Small intestine (tissue), 7 donors: ENCODE data around the gene BCORL1. TPM values are rescaled to one million over a fixed set of nuclear protein-coding genes. Genes with fewer than 3 reads are reported as not detected.

Experiments used
- DNase-seq, 2 donors: peaks; one replicate each; pipeline versions ENCODE4 v3.0.0 to v3.0.0-alpha.2; 2013
- FAIRE-seq: peaks from 2 replicates; lab custom pipeline; 2012; peaks lifted over from hg19 to GRCh38; lab: Jason Lieb, UNC
- H3K27ac ChIP-seq, 3 donors: one replicate each; pipeline ENCODE4 v1.5.1; 2013; ENCODE audit warnings: low read length in 2 of 3, mild to moderate bottlenecking in 2 of 3, control low read depth in 1 of 3, inconsistent platforms in 1 of 3, low read depth in 1 of 3, moderate library complexity in 1 of 3
- H3K27me3 ChIP-seq, 3 donors: one replicate each; pipeline ENCODE4 v1.6.1; 2013; ENCODE audit warnings: low read length in 3 of 3, inconsistent platforms in 1 of 3; ENCODE audit not compliant: control insufficient read depth in 3 of 3, insufficient read depth in 3 of 3
- H3K36me3 ChIP-seq, 3 donors: one replicate each; pipeline ENCODE4 v1.6.1; 2013; ENCODE audit warnings: low read length in 3 of 3, inconsistent platforms in 1 of 3, low read depth in 1 of 3, mild to moderate bottlenecking in 1 of 3, moderate library complexity in 1 of 3; ENCODE audit not compliant: control insufficient read depth in 3 of 3, insufficient read depth in 2 of 3
- H3K4me1 ChIP-seq, 3 donors: one replicate each; pipeline ENCODE4 v1.6.1; 2013; ENCODE audit warnings: low read length in 2 of 3, inconsistent platforms in 1 of 3, low read depth in 1 of 3, mild to moderate bottlenecking in 1 of 3, moderate library complexity in 1 of 3; ENCODE audit not compliant: control insufficient read depth in 3 of 3, insufficient read depth in 2 of 3
- H3K4me3 ChIP-seq, 3 donors: one replicate each; pipeline ENCODE4 v1.5.1; 2013; ENCODE audit warnings: low read length in 3 of 3, control low read depth in 1 of 3, inconsistent platforms in 1 of 3, low read depth in 1 of 3, mild to moderate bottlenecking in 1 of 3, moderate library complexity in 1 of 3
- H3K9me3 ChIP-seq, 2 donors: one replicate each; pipeline ENCODE4 v1.6.1; 2013; ENCODE audit warnings: low read depth in 1 of 2, low read length in 1 of 2; ENCODE audit not compliant: control insufficient read depth in 2 of 2, insufficient read depth in 1 of 2
- WGBS, 3 donors: extraction: QIAGEN DNeasy Blood & Tissue Kit; methylation state at CpG; one replicate each; pipeline ENCODE4 v1.1.7; 2013; 5-methylcytosine and 5-hydroxymethylcytosine counted together
- polyA plus RNA-seq, 4 donors: library from polyadenylated mRNA; stranded (reverse) in 3 of 4; unstranded in 1 of 4; fragments of 200-250 nt in 3 of 4; fragments of 120-200 nt in 1 of 4; gene quantifications; one replicate each; pipeline versions ENCODE4 v1.2.1 to v1.2.3, GENCODE V29; 2013
- donor health status: healthy with polysubstance abuse.
- donor health status: control.
- donor health status: control.
- donor health status: Bipolar disorder and iron deficiency.
- donor health status: healthy.

The BCORL1 gene
- polyA plus RNA-seq, 4 donors: 1.8 to 22.5 (median 3.2) TPM

DNA sequence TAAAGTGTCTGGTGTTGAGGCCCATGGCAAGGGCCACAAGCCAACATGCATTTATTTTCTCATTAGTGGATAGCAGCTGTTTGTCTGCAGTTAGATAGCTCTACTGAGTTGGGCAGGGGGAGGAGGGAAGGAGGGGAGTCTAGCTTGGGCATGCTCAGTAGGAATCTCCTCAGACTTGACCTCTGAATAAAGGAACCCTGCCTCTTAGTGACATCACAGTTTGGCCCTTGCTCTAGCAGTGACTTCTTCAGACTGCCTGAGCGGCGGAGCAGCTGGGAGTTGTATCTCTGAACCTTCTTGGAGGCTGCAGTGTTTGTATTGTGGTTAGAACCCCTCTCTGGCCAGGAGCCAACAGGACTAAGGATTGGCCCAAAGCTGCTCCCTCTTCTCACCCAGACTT, 57.4 kb downstream of the BCORL1 start:
- Histone ChIP-seq H3K4me1 (no peaks in the 10 kb centered on the region), H3K36me3 (peaks cover 0 to 75% (median 0%) of the 10 kb centered on the region in 3 donors), H3K27ac (no peak overlapping the region), H3K9me3 (no peaks in the 10 kb centered on the region), H3K27me3 (no peaks in the 10 kb centered on the region), H3K4me3 (no peak overlapping the region)
- WGBS, 3 donors: 61 to 70% (median 64%) methylated on average over 2 of the region's 2 CpGs
- no peak for FAIRE-seq
- peak in 1 of 2 donors; percentile 6 for DNase-seq

DNA sequence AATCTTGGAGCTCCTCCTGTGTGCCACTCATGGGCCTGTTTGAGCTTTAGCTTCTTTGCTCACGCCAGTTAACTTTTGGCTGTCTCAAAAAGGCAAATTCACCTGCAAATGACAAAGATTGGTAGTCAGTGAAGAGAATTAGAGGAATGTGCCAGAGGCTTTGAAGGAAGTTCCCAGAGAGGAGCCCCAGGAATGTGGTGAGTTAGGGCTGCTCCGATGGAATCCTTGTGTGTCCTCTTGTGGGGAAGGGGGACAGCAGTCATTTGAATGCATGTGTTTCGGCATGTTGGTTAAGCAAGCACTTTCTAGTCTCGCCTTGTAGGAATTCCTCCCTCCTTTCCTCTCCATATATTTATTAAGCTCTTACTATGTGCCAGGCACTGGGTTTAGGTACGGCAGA, 65.0 kb downstream of the BCORL1 start:
- H3K27ac ChIP-seq: no peak overlapping the region
- no peak for DNase-seq
- FAIRE-seq: no peak
- no peaks in the 10 kb centered on the region for H3K4me1 ChIP-seq
- H3K27me3 ChIP-seq: no peaks in the 10 kb centered on the region
- H3K4me3 ChIP-seq: no peak overlapping the region
- peaks cover 0 to 63% (median 4%) of the 10 kb centered on the region in 3 donors for H3K36me3 ChIP-seq
- H3K9me3 ChIP-seq: no peaks in the 10 kb centered on the region
- WGBS, 3 donors: 92 to 97% (median 97%) methylated on average over 4 to 5 of the region's 5 CpGs

DNA sequence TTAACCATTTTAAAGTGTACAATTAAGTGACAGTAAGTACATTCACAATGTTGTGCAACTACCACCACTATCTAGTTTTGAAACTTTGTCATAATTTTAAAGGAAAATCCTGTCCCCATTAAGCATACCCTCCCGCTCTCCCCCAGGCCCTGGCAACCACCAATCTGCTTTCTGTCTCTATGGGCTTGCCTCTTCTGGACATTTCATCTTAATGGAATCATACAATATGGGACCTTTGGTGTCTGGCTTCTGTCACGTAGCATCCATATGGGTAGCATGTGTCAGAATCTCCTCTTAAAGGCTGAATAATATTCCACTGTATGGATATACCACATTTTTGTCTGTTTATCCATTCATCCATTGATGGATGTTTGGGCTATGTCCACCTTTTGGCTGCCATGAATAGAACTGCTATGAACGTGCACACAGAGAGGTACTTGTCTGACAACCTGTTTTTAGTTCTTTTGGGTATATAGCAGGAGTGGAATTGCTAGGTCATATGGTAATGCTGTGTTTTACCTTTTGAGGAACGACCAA, 66.3 kb downstream of the BCORL1 start:
- Histone ChIP-seq H3K36me3 (peaks cover 0 to 69% (median 4%) of the 10 kb centered on the region in 3 donors), H3K4me1 (no peaks in the 10 kb centered on the region), H3K9me3 (no peaks in the 10 kb centered on the region), H3K27ac (no peak overlapping the region), H3K27me3 (no peaks in the 10 kb centered on the region), H3K4me3 (no peak overlapping the region)
- no peak for DNase-seq
- FAIRE-seq: no peak
- WGBS, 3 donors: 79 to 96% (median 94%) methylated on average over 4 of the region's 4 CpGs

DNA sequence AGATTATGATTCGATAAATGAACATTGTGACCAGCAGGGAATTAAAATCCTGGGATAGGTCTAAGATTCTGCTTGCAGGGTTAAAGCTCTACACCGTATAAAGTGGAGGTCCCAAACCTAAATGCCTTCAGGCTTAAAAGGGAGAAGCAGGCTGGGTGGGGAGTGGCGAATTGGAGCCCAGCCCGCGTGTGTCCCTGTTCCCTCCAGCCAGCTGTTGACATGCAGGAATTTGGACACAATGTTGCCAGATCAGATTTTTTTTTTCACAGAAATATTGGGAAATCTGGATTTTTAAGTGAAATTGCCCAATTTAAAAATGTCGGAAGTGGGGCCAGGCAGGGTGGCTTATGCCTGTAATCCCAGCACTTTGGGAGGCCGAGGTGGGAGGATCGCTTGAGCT, 67.4 kb downstream of the BCORL1 start:
- H3K27me3 ChIP-seq: no peaks in the 10 kb centered on the region
- no peaks in the 10 kb centered on the region for H3K4me1 ChIP-seq
- peaks cover 0 to 66% (median 4%) of the 10 kb centered on the region in 3 donors for H3K36me3 ChIP-seq
- FAIRE-seq (no peak), DNase-seq (no peak)
- H3K27ac ChIP-seq: no peak overlapping the region
- WGBS, 3 donors: 80 to 95% (median 86%) methylated on average over 8 of the region's 8 CpGs
- no peaks in the 10 kb centered on the region for H3K9me3 ChIP-seq
- H3K4me3 ChIP-seq: no peak overlapping the region

DNA sequence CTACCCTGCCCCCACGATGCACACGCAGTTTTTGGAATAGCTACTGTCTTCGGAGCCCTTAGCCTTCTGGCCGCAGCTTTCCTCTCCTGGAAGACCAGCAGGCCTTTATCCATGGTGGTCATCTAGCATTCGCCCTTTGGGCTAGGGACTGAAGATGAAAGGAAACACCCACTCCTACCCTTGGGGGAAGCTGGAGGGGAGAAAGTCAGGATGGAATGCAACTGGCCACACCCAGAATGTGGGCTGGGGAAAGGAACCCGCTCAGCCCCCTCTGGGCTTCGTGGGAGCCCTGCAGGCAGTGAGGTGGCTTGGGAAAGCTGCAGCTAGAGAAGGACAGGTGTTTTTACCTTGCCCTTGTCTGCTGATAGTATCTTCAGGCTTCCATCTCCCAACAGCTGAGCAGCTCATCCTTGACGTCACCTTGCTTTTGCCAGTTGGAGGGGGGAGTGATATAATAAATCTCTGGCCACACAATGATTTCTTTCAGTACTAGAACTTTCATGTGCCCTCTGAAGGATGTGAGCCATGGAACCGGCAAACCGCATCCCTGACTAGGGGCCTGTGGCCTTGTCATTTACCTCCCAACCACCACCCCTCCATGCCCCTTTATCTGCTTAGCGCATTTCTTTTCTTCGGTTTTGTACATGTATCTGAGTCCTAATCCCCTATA, 68.9 kb downstream of the BCORL1 start:
- FAIRE-seq (no peak), DNase-seq (no peak)
- Histone ChIP-seq H3K27ac (no peak overlapping the region), H3K27me3 (no peaks in the 10 kb centered on the region), H3K36me3 (peaks cover 0 to 72% (median 7%) of the 10 kb centered on the region in 3 donors), H3K9me3 (no peaks in the 10 kb centered on the region), H3K4me1 (no peaks in the 10 kb centered on the region), H3K4me3 (no peak overlapping the region)
- 84 to 93% (median 90%) methylated on average over 12 of the region's 12 CpGs for WGBS, 3 donors

DNA sequence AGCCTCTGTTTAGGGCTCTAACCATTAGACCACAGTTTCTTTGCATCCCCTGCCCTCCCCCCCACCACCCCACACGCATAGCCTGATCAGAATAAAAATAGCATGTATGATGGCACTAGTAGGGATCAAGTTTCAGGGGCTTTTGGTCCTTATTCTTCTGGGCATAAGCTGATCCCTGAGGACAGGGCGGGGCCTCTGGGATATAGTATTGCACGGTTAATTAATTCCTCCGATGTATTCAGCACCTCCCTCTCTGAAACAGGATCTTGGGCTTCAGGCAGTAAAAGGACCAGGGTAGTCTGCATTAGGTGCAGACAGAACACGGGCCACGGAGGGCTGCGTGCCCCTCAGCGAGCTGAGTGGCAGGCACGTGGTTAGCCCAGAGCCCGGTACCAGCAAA, 70.8 kb downstream of the BCORL1 start:
- H3K4me1 ChIP-seq: peaks cover 0 to 4% (median 0%) of the 10 kb centered on the region in 3 donors
- H3K9me3 ChIP-seq: no peaks in the 10 kb centered on the region
- H3K36me3 ChIP-seq: peaks cover 0 to 64% (median 3%) of the 10 kb centered on the region in 3 donors
- WGBS, 3 donors: 82 to 91% (median 90%) methylated on average over 10 of the region's 10 CpGs
- FAIRE-seq: no peak
- no peak for DNase-seq
- no peaks in the 10 kb centered on the region for H3K27me3 ChIP-seq
- no peak overlapping the region for H3K27ac ChIP-seq
- H3K4me3 ChIP-seq: no peak overlapping the region

GRCh38 chrX:130055103-130055502, 72.7 kb downstream of the BCORL1 start:
- Histone ChIP-seq H3K27ac (peak overlapping the region in 1 of 3 donors; percentile 4), H3K27me3 (no peaks in the 10 kb centered on the region), H3K9me3 (no peaks in the 10 kb centered on the region), H3K36me3 (peaks cover 0 to 53% (median 3%) of the 10 kb centered on the region in 3 donors), H3K4me1 (peaks cover 0 to 8% (median 0%) of the 10 kb centered on the region in 3 donors), H3K4me3 (no peak overlapping the region)
- 59 to 79% (median 72%) methylated on average over 11 of the region's 11 CpGs for WGBS, 3 donors
- DNase-seq (no peak), FAIRE-seq (no peak)

DNA sequence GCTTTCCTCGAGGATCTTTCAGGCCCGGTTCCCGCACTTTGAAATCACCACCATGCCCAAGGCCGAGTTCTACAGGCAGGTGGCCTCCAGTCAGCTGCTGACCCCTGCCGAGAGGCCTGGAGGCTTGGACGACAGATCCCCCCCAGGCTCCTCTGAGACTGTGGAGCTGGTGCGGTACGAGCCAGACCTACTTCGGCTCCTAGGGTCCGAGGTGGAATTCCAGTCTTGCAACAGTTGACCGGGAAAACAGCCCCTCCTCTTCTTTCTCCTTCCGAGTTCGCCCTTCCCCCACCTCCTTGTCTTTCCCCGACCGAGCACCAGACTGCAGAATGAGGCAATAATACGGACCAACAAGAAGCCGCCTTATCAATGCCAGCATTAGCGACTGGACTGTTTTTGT, 73.5 kb downstream of the BCORL1 start:
- Histone ChIP-seq H3K27me3 (no peaks in the 10 kb centered on the region), H3K9me3 (no peaks in the 10 kb centered on the region), H3K27ac (no peak overlapping the region), H3K4me1 (peaks cover 0 to 10% (median 0%) of the 10 kb centered on the region in 3 donors), H3K4me3 (no peak overlapping the region), H3K36me3 (peaks cover 0 to 45% (median 3%) of the 10 kb centered on the region in 3 donors)
- 79 to 90% (median 88%) methylated on average over 16 to 18 of the region's 18 CpGs for WGBS, 3 donors
- FAIRE-seq (no peak), DNase-seq (no peak)
